Transverse colon (tissue), 4 donors: ENCODE data around the gene ZNF500.

Experiments used
- CTCF ChIP-seq, 5 experiments: fragments of 200-600 bp in 3 of 5; fragments of 450-650 bp in 2 of 5; sonication (generic) in 3 of 5; IDR thresholded peaks; 1 replicate in 2 of 5; 2 replicates in 3 of 5; pipeline ENCODE4 v1.5.1; 2016 to 2017; ENCODE audit warnings: antibody characterized with exemption in 5 of 5, inconsistent platforms in 3 of 5, mild to moderate bottlenecking in 2 of 5, moderate library complexity in 1 of 5
- EP300 ChIP-seq: sonication (generic); formaldehyde crosslinking; IDR thresholded peaks from one replicate; pipeline ENCODE4 v1.6.1; 2017; ENCODE audit warnings: antibody characterized with exemption, low read depth
- POLR2A ChIP-seq: fragments of 450-650 bp; IDR thresholded peaks from one replicate; pipeline ENCODE4 v1.6.1; 2016; ENCODE audit warnings: antibody characterized with exemption, mild to moderate bottlenecking, moderate library complexity
- POLR2AphosphoS5 ChIP-seq, 3 donors: sonication (generic); formaldehyde crosslinking; IDR thresholded peaks; one replicate each; pipeline ENCODE4 v1.6.1; 2016; ENCODE audit warnings: antibody characterized with exemption in 3 of 3

- TF ChIP-seq CTCF (IDR thresholded peaks at IDR 0.05) (no peak), POLR2A (no peak), POLR2AphosphoS5 (IDR thresholded peaks at IDR 0.05) (no peak), EP300 (no peak)
Observed at GRCh38 chr16:4714996-4715395, 52.0 kb downstream of the ZNF500 start.
